Progenitor cell of endocrine pancreas (in vitro differentiated cells): ENCODE results near the gene KLHL36. TPM values are rescaled to one million over a fixed set of nuclear protein-coding genes. Genes with fewer than 3 reads are reported as not detected.
"Not testable (repeated sequence)": the region's sequence is repeated elsewhere in the genome, so short reads cannot be mapped to it uniquely, and the experiment has no call there.

Experiments used
- DNase-seq: peaks from one replicate; pipeline ENCODE4 v3.0.0; 2021; ENCODE audit warnings: low spot score; ENCODE audit not compliant: unreplicated experiment
- H3K27ac Mint-ChIP-seq: 2 replicates; pipeline ENCODE4 v1.8.0; 2021; ENCODE audit warnings: mild to moderate bottlenecking, moderate library complexity, mixed read lengths
- H3K27me3 Mint-ChIP-seq: 2 replicates; pipeline ENCODE4 v1.8.0; 2021; ENCODE audit warnings: mixed read lengths
- H3K36me3 Mint-ChIP-seq: 2 replicates; pipeline ENCODE4 v1.8.0; 2022; ENCODE audit warnings: mixed read lengths; ENCODE audit not compliant: insufficient read depth
- H3K4me1 Mint-ChIP-seq: 2 replicates; pipeline ENCODE4 v1.8.0; 2021; ENCODE audit warnings: low read depth, mixed read lengths
- H3K4me3 Mint-ChIP-seq: 2 replicates; pipeline ENCODE4 v1.8.0; 2021; ENCODE audit warnings: low read depth, mild to moderate bottlenecking, moderate library complexity, mixed read lengths
- H3K9me3 Mint-ChIP-seq: 2 replicates; pipeline ENCODE4 v1.8.0; 2021; ENCODE audit warnings: low read depth, mixed read lengths
- CTCF ChIP-seq: fragments of 200-600 bp; sonication (generic); IDR thresholded peaks from one replicate; pipeline ENCODE4 v1.5.0; 2021; ENCODE audit warnings: antibody characterized with exemption, mild to moderate bottlenecking; ENCODE audit not compliant: unreplicated experiment
- total RNA-seq: library from RNA; stranded (reverse); gene quantifications from 2 replicates; pipeline ENCODE4 v1.2.1, GENCODE V29; 2021

Gene KLHL36
- total RNA-seq, 1 donor from 2014 or later: 43.2 TPM

DNA sequence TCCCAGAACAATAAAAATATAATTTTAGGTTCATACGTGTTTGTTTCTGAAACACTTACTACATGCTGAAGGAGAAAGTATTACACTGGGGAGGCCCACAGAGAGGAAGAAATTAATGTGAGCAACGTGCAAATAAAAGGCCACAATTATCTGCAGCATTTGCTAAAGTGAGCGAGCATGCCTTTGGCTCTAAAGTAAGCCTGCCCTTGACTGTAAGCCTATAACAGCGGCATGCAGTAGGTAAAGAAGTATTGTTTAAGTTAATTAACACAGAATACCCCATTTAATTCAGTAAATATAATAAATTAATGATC lies 17.2 kb upstream of the KLHL36 start:
- peaks cover 12% of the 10 kb centered on the region for H3K27me3 Mint-ChIP-seq
- DNase-seq: no peak
- H3K27ac Mint-ChIP-seq: no peak overlapping the region
- no peaks in the 10 kb centered on the region for H3K36me3 Mint-ChIP-seq
- TF ChIP-seq CTCF: no peak
- H3K4me1 Mint-ChIP-seq: no peaks in the 10 kb centered on the region
- no peaks in the 10 kb centered on the region for H3K9me3 Mint-ChIP-seq
- H3K4me3 Mint-ChIP-seq: no peak overlapping the region

DNA sequence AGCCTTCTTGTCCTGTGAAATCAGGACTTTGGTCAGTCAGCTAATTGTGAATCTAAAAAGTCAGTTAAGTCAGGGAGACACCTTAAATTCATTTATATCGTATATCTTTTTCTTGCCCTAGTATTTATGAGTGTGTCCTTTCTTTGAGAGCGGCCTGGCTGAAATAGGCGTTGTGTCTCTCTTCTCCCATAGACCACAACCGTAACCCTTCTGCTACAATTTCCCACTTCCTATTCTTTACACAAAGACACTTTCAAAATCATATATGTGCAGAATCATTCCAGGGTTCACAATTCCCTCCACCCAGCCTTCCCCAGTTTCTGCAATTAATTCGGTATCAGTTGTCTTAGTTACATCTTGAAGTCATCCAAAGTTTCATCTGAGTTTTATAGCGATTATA lies 16.4 kb upstream of the KLHL36 start:
- no peak for TF ChIP-seq CTCF
- Mint-ChIP-seq H3K27ac (no peak overlapping the region), H3K36me3 (no peaks in the 10 kb centered on the region), H3K27me3 (peaks cover 12% of the 10 kb centered on the region), H3K4me3 (no peak overlapping the region), H3K4me1 (no peaks in the 10 kb centered on the region), H3K9me3 (no peaks in the 10 kb centered on the region)
- DNase-seq: no peak

- peaks cover 12% of the 10 kb centered on the region for H3K27me3 Mint-ChIP-seq
- not testable (repeated sequence) for H3K36me3 Mint-ChIP-seq, H3K4me1 Mint-ChIP-seq
These were observed 15.4 kb upstream of the KLHL36 start for GRCh38 chr16:84632862-84633261.

DNA sequence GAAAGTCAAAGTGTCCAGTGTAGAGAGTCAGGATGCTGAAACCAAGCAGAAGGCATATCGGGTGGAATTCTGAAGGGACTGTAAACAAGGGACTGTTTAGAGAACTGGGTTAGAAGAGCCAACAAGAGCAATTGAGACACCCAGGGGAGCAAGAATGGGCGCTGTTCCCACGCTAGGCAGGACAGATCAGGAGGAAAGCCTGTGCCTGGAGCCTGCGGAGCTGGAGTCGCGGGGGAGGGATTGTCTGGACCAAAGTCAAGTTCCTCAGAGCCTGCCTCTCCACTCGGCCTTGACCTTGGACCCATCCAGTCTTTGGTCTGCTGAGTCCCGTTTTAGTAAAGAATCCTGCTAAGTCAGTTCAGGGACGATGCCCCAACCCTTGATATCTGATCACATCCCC lies 14.7 kb upstream of the KLHL36 start:
- no peaks in the 10 kb centered on the region for H3K4me1 Mint-ChIP-seq
- H3K4me3 Mint-ChIP-seq: no peak overlapping the region
- no peaks in the 10 kb centered on the region for H3K9me3 Mint-ChIP-seq
- peaks cover 12% of the 10 kb centered on the region for H3K27me3 Mint-ChIP-seq
- no peak overlapping the region for H3K27ac Mint-ChIP-seq
- H3K36me3 Mint-ChIP-seq: no peaks in the 10 kb centered on the region
- no peak for DNase-seq
- no peak for TF ChIP-seq CTCF

More at GRCh38 chr16:84632862-84633261, 15.4 kb upstream of the KLHL36 start:
- DNase-seq, H3K4me3 Mint-ChIP-seq, H3K9me3 Mint-ChIP-seq, H3K27ac Mint-ChIP-seq: not testable (repeated sequence)

GRCh38 chr16:84635702-84636101 lies 12.6 kb upstream of the KLHL36 start:
- Mint-ChIP-seq H3K36me3 (no peaks in the 10 kb centered on the region), H3K4me3 (no peak overlapping the region), H3K4me1 (no peaks in the 10 kb centered on the region), H3K27ac (no peak overlapping the region), H3K27me3 (peaks cover 12% of the 10 kb centered on the region), H3K9me3 (no peaks in the 10 kb centered on the region)
- TF ChIP-seq CTCF: no peak
- DNase-seq: no peak

DNA sequence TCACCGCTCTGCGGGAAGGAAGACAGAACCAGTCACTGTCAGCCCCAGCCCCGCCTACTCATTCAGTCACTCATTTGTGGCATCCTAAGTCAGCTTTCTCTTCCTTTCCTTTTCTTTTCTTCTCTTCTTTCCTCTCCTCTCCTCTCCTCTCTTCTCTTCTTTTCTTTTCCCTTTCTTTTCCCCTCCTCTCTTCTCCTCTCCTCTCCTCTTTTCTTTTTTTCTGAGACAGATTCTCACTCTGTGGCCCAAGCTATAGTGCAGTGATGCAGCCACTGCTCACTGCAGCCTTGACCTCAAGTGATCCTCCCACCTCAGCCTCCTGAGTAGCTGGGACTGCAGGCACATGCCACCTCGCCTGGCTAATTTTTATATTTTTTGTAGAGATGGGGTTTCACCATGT lies 10.6 kb upstream of the KLHL36 start:
- H3K4me3 Mint-ChIP-seq: no peak overlapping the region
- DNase-seq: no peak
- H3K4me1 Mint-ChIP-seq: no peaks in the 10 kb centered on the region
- H3K27me3 Mint-ChIP-seq: peaks cover 6% of the 10 kb centered on the region
- TF ChIP-seq CTCF: no peak
- no peak overlapping the region for H3K27ac Mint-ChIP-seq
- no peaks in the 10 kb centered on the region for H3K36me3 Mint-ChIP-seq
- H3K9me3 Mint-ChIP-seq: no peaks in the 10 kb centered on the region
